Effector memory CD8-positive, alpha-beta T cell (primary cell): ENCODE measurements around the gene NPC2.
A peak's percentile ranks its signal among the peaks of the same experiment; 100 is the strongest.

Source experiments
- ATAC-seq: fragments of 150-1000 bp; cut with Tn5 transposase; replicated peaks from 2 replicates; pipeline ENCODE4 v1.10.0; 2021; ENCODE audit warnings: mild to moderate bottlenecking, moderate library complexity
- DNase-seq, 3 experiments: peaks; one replicate each; pipeline ENCODE4 v3.0.0; 2021
- H3K27ac Mint-ChIP-seq, 2 donors: one replicate each; pipeline ENCODE4 v1.8.0; 2022; ENCODE audit warnings: mild to moderate bottlenecking in 2 of 2, mixed read lengths in 2 of 2, moderate library complexity in 2 of 2
- H3K27me3 Mint-ChIP-seq, 2 donors: one replicate each; pipeline ENCODE4 v1.8.0; 2022; ENCODE audit warnings: mixed read lengths in 2 of 2
- H3K36me3 Mint-ChIP-seq: one replicate; pipeline ENCODE4 v1.8.0; 2022; ENCODE audit warnings: mild to moderate bottlenecking, moderate library complexity, mixed read lengths; ENCODE audit not compliant: insufficient read depth
- H3K4me1 Mint-ChIP-seq, 2 donors: one replicate each; pipeline ENCODE4 v1.8.0; 2022; ENCODE audit warnings: low read depth in 2 of 2, mixed read lengths in 2 of 2
- H3K4me3 Mint-ChIP-seq, 2 donors: one replicate each; pipeline ENCODE4 v1.8.0; 2022; ENCODE audit warnings: mild to moderate bottlenecking in 2 of 2, mixed read lengths in 2 of 2, moderate library complexity in 2 of 2
- H3K9me3 Mint-ChIP-seq, 2 donors: one replicate each; pipeline ENCODE4 v1.8.0; 2022; ENCODE audit warnings: mixed read lengths in 2 of 2

NPC2 gene

GRCh38 chr14:74527736-74528280, 34.7 kb upstream of the NPC2 start:
- Mint-ChIP-seq H3K27ac (no peak overlapping the region), H3K4me1 (peaks cover 0 to 4% of the 10 kb centered on the region in 2 donors), H3K9me3 (no peaks in the 10 kb centered on the region), H3K4me3 (no peak overlapping the region), H3K36me3 (no peaks in the 10 kb centered on the region), H3K27me3 (peaks cover 12 to 48% of the 10 kb centered on the region in 2 donors)
- DNase-seq (no peak), ATAC-seq (no peak)

GRCh38 chr14:74526854-74527585, 33.9 kb upstream of the NPC2 start:
- H3K4me1 Mint-ChIP-seq = peaks cover 0 to 4% of the 10 kb centered on the region in 2 donors
- H3K27ac Mint-ChIP-seq = no peak overlapping the region
- DNase-seq (no peak), ATAC-seq (no peak)
- H3K27me3 Mint-ChIP-seq = peaks cover 12 to 51% of the 10 kb centered on the region in 2 donors
- no peaks in the 10 kb centered on the region for H3K36me3 Mint-ChIP-seq
- H3K4me3 Mint-ChIP-seq = no peak overlapping the region
- H3K9me3 Mint-ChIP-seq = no peaks in the 10 kb centered on the region

- H3K27me3 Mint-ChIP-seq = peaks cover 12 to 51% of the 10 kb centered on the region in 2 donors
- H3K36me3 Mint-ChIP-seq = no peaks in the 10 kb centered on the region
- H3K9me3 Mint-ChIP-seq = no peaks in the 10 kb centered on the region
- peaks cover 0 to 4% of the 10 kb centered on the region in 2 donors for H3K4me1 Mint-ChIP-seq
- no peak overlapping the region for H3K4me3 Mint-ChIP-seq
- ATAC-seq (no peak), DNase-seq (no peak)
- H3K27ac Mint-ChIP-seq = peak overlapping the region in 1 of 2 donors; percentile 29
Measured at GRCh38 chr14:74525361-74525851, 32.3 kb upstream of the NPC2 start.

GRCh38 chr14:74524812-74525135, 31.7 kb upstream of the NPC2 start:
- H3K9me3 Mint-ChIP-seq = no peaks in the 10 kb centered on the region
- H3K27me3 Mint-ChIP-seq = peaks cover 12 to 51% of the 10 kb centered on the region in 2 donors
- no peak overlapping the region for H3K27ac Mint-ChIP-seq
- DNase-seq = no peak
- H3K36me3 Mint-ChIP-seq = no peaks in the 10 kb centered on the region
- H3K4me1 Mint-ChIP-seq = peaks cover 0 to 4% of the 10 kb centered on the region in 2 donors
- H3K4me3 Mint-ChIP-seq = no peak overlapping the region
- no peak for ATAC-seq

GRCh38 chr14:74524076-74524811, 31.1 kb upstream of the NPC2 start:
- no peaks in the 10 kb centered on the region for H3K36me3 Mint-ChIP-seq
- peaks cover 0 to 4% of the 10 kb centered on the region in 2 donors for H3K4me1 Mint-ChIP-seq
- peaks cover 12 to 51% of the 10 kb centered on the region in 2 donors for H3K27me3 Mint-ChIP-seq
- H3K27ac Mint-ChIP-seq = no peak overlapping the region
- DNase-seq (no peak), ATAC-seq (no peak)
- H3K9me3 Mint-ChIP-seq = no peaks in the 10 kb centered on the region
- no peak overlapping the region for H3K4me3 Mint-ChIP-seq

- Mint-ChIP-seq H3K36me3 (no peaks in the 10 kb centered on the region), H3K27me3 (peaks cover 12 to 59% of the 10 kb centered on the region in 2 donors), H3K4me1 (peaks cover 0 to 4% of the 10 kb centered on the region in 2 donors), H3K4me3 (no peak overlapping the region), H3K27ac (no peak overlapping the region), H3K9me3 (no peaks in the 10 kb centered on the region)
- ATAC-seq (no peak), DNase-seq (no peak)
Measured at GRCh38 chr14:74522740-74523139, 29.6 kb upstream of the NPC2 start.

- Mint-ChIP-seq H3K4me1 (peaks cover 0 to 4% of the 10 kb centered on the region in 2 donors), H3K36me3 (no peaks in the 10 kb centered on the region), H3K9me3 (no peaks in the 10 kb centered on the region), H3K4me3 (no peak overlapping the region), H3K27me3 (peaks cover 12 to 51% of the 10 kb centered on the region in 2 donors), H3K27ac (no peak overlapping the region)
- ATAC-seq = no peak
- no peak for DNase-seq
Measured at GRCh38 chr14:74521756-74522155, 28.7 kb upstream of the NPC2 start.

GRCh38 chr14:74519316-74520074, 26.4 kb upstream of the NPC2 start:
- no peak for ATAC-seq
- no peak overlapping the region for H3K27ac Mint-ChIP-seq
- no peak overlapping the region for H3K4me3 Mint-ChIP-seq
- DNase-seq = no peak
- H3K4me1 Mint-ChIP-seq = peaks cover 0 to 2% of the 10 kb centered on the region in 2 donors
- H3K36me3 Mint-ChIP-seq = no peaks in the 10 kb centered on the region
- no peaks in the 10 kb centered on the region for H3K9me3 Mint-ChIP-seq
- H3K27me3 Mint-ChIP-seq = peaks cover 6 to 43% of the 10 kb centered on the region in 2 donors

GRCh38 chr14:74518221-74518620, 25.1 kb upstream of the NPC2 start:
- Mint-ChIP-seq H3K4me3 (no peak overlapping the region), H3K27ac (no peak overlapping the region), H3K4me1 (peaks cover 0 to 4% of the 10 kb centered on the region in 2 donors), H3K9me3 (no peaks in the 10 kb centered on the region), H3K27me3 (peaks cover 2 to 41% of the 10 kb centered on the region in 2 donors), H3K36me3 (no peaks in the 10 kb centered on the region)
- DNase-seq = no peak
- no peak for ATAC-seq

- Mint-ChIP-seq H3K4me1 (peaks cover 0 to 4% of the 10 kb centered on the region in 2 donors), H3K27ac (no peak overlapping the region), H3K27me3 (peaks cover 2 to 40% of the 10 kb centered on the region in 2 donors), H3K9me3 (no peaks in the 10 kb centered on the region), H3K4me3 (no peak overlapping the region), H3K36me3 (no peaks in the 10 kb centered on the region)
- DNase-seq (no peak), ATAC-seq (no peak)
Measured at GRCh38 chr14:74517731-74518130, 24.6 kb upstream of the NPC2 start.

GRCh38 chr14:74516451-74517160, 23.5 kb upstream of the NPC2 start:
- Mint-ChIP-seq H3K27me3 (peaks cover 11 to 49% of the 10 kb centered on the region in 2 donors), H3K4me3 (no peak overlapping the region), H3K27ac (no peak overlapping the region), H3K4me1 (peaks cover 0 to 4% of the 10 kb centered on the region in 2 donors), H3K9me3 (no peaks in the 10 kb centered on the region), H3K36me3 (no peaks in the 10 kb centered on the region)
- DNase-seq = no peak
- no peak for ATAC-seq

GRCh38 chr14:74515891-74516412, 22.8 kb upstream of the NPC2 start:
- Mint-ChIP-seq H3K4me3 (no peak overlapping the region), H3K36me3 (no peaks in the 10 kb centered on the region), H3K4me1 (peaks cover 0 to 4% of the 10 kb centered on the region in 2 donors), H3K27me3 (peaks cover 11 to 56% of the 10 kb centered on the region in 2 donors), H3K9me3 (no peaks in the 10 kb centered on the region), H3K27ac (no peak overlapping the region)
- no peak for DNase-seq
- no peak for ATAC-seq
